Brain microvascular endothelial cell (primary cell): Measurements from ENCODE around the gene BATF.

Experiments
- DNase-seq: peaks from one replicate; pipeline ENCODE4 v3.0.0-alpha.2; 2020
- H3K27ac ChIP-seq: fragments of 250-450 bp; sonication (Bioruptor Pico); 2 replicates; pipeline ENCODE4 v1.5.1; 2020; ENCODE audit warnings: mild to moderate bottlenecking, moderate library complexity
- H3K27me3 ChIP-seq: fragments of 250-450 bp; sonication (Bioruptor Pico); replicated peaks from 2 replicates; pipeline ENCODE4 v1.5.1; 2020; ENCODE audit warnings: mild to moderate bottlenecking
- H3K36me3 ChIP-seq: fragments of 250-450 bp; sonication (Bioruptor Pico); replicated peaks from 2 replicates; pipeline ENCODE4 v1.5.1; 2020; ENCODE audit warnings: mild to moderate bottlenecking
- H3K4me3 ChIP-seq: 2 replicates; pipeline ENCODE4 v1.5.1; 2011; ENCODE audit warnings: low read depth, mild to moderate bottlenecking, control low read depth, low read length, moderate library complexity
- CTCF ChIP-seq: IDR thresholded peaks from 2 replicates; pipeline ENCODE4 v1.5.1; 2011; ENCODE audit warnings: low read depth, mild to moderate bottlenecking, moderate library complexity, low read length, control low read depth, inconsistent platforms; ENCODE audit errors: missing control alignments
- in situ Hi-C: cut with HindIII; loops from 2 replicates; pipeline ENCODE4 v1.10.0; 2017; ENCODE audit warnings: low sequenced_read_pairs, low pct_ligation_motif_present

BATF gene

GRCh38 chr14:75497191-75497590, 25.1 kb upstream of the BATF start:
- H3K27me3 ChIP-seq: no peaks in the 10 kb centered on the region
- no peak overlapping the region for H3K27ac ChIP-seq
- H3K4me3 ChIP-seq: no peak overlapping the region
- in situ Hi-C loops: no loop called here
- no peaks in the 10 kb centered on the region for H3K36me3 ChIP-seq
- no peak for TF ChIP-seq CTCF
- DNase-seq: no peak

GRCh38 chr14:75497701-75498100, 24.6 kb upstream of the BATF start:
- no peak overlapping the region for H3K4me3 ChIP-seq
- no peak for TF ChIP-seq CTCF
- no peaks in the 10 kb centered on the region for H3K27me3 ChIP-seq
- no peak for DNase-seq
- H3K27ac ChIP-seq: no peak overlapping the region
- in situ Hi-C loops: no loop called here
- no peaks in the 10 kb centered on the region for H3K36me3 ChIP-seq

GRCh38 chr14:75499084-75499875, 23.0 kb upstream of the BATF start:
- no peaks in the 10 kb centered on the region for H3K27me3 ChIP-seq
- no peak overlapping the region for H3K27ac ChIP-seq
- in situ Hi-C loops: no loop called here
- DNase-seq: no peak
- no peak overlapping the region for H3K4me3 ChIP-seq
- TF ChIP-seq CTCF: no peak
- H3K36me3 ChIP-seq: no peaks in the 10 kb centered on the region

- no peaks in the 10 kb centered on the region for H3K27me3 ChIP-seq
- H3K36me3 ChIP-seq: no peaks in the 10 kb centered on the region
- no peak overlapping the region for H3K27ac ChIP-seq
- TF ChIP-seq CTCF: no peak
- no peak for DNase-seq
- no peak overlapping the region for H3K4me3 ChIP-seq
- in situ Hi-C loops: no loop called here
These were observed 21.2 kb upstream of the BATF start for GRCh38 chr14:75501080-75501479.

GRCh38 chr14:75504411-75504810, 17.9 kb upstream of the BATF start:
- in situ Hi-C loops: no loop called here

More at GRCh38 chr14:75504411-75504810, 17.9 kb upstream of the BATF start:
- Histone ChIP-seq H3K36me3 (no peaks in the 10 kb centered on the region), H3K27ac (no peak overlapping the region), H3K27me3 (no peaks in the 10 kb centered on the region), H3K4me3 (no peak overlapping the region)
- DNase-seq: no peak
- TF ChIP-seq CTCF: no peak
